WTC11 (cell line): ENCODE results near the gene CABCOCO1.

Experiments used
- CTCF ChIP-seq: fragments of 200-600 bp; IDR thresholded peaks from 2 replicates; pipeline ENCODE4 v1.8.0; 2022; ENCODE audit warnings: antibody characterized with exemption
- MAX ChIP-seq: sonication (generic); formaldehyde crosslinking; IDR thresholded peaks from 2 replicates; pipeline ENCODE4 v1.8.0; 2022; ENCODE audit warnings: mild to moderate bottlenecking, missing genetic modification reagents
- TP53 ChIP-seq: sonication (generic); formaldehyde crosslinking; IDR thresholded peaks from 2 replicates; pipeline ENCODE4 v1.8.1; 2023; ENCODE audit warnings: mild to moderate bottlenecking, missing genetic modification reagents
- ZNF263 ChIP-seq: sonication (generic); formaldehyde crosslinking; IDR thresholded peaks from 2 replicates; pipeline ENCODE4 v1.8.1; 2022; ENCODE audit warnings: low read depth, mild to moderate bottlenecking, moderate library complexity, missing genetic modification reagents

- TF ChIP-seq MAX (CRISPR knock-in tag) (no peak), ZNF263 (CRISPR knock-in tag) (no peak), CTCF (no peak), TP53 (no peak)
These were observed 29.8 kb downstream of the CABCOCO1 start for GRCh38 chr10:61692447-61693010.
